GM23248 (cell line): ENCODE results near the gene TLL1.

Experiments
- EZH2 ChIP-seq: fragments of 200-600 bp; sonication (generic); IDR thresholded peaks from 2 replicates; pipeline ENCODE4 v1.6.1; 2018; ENCODE audit warnings: antibody characterized with exemption, mild to moderate bottlenecking; ENCODE audit not compliant: insufficient read depth, poor library complexity, severe bottlenecking
- EZH2phosphoT487 ChIP-seq: fragments of 200-600 bp; sonication (generic); IDR thresholded peaks from 2 replicates; pipeline ENCODE4 v1.6.1; 2018; ENCODE audit warnings: antibody characterized with exemption, moderate library complexity, mild to moderate bottlenecking, low read depth; ENCODE audit not compliant: insufficient read depth

- no peak for TF ChIP-seq EZH2phosphoT487
- no peak for TF ChIP-seq EZH2
Observed at GRCh38 chr4:165851256-165851655, 21.8 kb upstream of the TLL1 start.
